Embryonic facial prominence (tissue), 1 donor: ENCODE data around the gene AGAP1.

Source experiments
- DNase-seq: peaks from one replicate; pipeline ENCODE4 v3.0.0-alpha.2; 2016; ENCODE audit errors: extremely low spot score

AGAP1 gene

DNA sequence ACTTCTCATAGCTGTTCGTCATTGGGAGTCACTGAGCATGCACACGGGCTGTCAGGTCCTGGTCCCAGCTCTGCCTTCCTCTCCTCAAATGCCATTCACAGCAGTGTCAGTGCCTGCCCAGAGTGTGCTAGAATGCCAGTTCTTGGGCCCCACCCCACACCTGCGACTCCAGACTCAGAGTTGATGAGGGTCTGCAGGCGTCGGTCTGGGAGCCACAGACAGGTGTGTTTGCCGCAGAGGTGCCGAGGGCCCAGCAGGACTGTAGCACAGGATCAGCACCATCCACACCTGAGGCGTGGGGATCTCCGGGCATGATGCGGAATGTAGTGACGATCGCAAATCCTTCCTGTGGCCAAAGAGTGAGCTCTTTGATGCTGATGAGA lies 56.5 kb downstream of the AGAP1 start:
- no peak for DNase-seq

GRCh38 chr2:235550946-235551345 lies 57.1 kb downstream of the AGAP1 start:
- no peak for DNase-seq

DNA sequence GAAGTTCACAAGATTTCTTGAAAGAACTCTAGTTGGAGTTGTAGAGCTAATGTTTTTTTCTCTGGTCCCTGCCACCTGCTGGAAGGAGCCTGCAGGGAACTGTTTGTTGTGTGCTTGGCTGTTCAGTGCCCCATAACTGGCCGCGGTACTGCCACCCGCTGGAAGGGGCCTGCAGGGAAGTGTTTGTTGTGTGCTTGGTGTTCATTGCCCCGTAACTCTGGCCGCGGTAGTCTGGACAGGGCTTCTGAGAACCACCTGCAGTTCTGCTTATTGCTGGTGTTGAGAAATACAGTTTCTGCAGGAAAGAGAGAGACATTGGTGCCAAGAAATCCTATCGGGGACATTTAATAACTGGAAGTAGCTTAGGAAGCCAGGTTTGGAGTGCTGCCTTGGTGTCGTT lies 58.1 kb downstream of the AGAP1 start:
- no peak for DNase-seq

- no peak for DNase-seq
These were observed 58.8 kb downstream of the AGAP1 start for GRCh38 chr2:235552671-235553070.

DNA sequence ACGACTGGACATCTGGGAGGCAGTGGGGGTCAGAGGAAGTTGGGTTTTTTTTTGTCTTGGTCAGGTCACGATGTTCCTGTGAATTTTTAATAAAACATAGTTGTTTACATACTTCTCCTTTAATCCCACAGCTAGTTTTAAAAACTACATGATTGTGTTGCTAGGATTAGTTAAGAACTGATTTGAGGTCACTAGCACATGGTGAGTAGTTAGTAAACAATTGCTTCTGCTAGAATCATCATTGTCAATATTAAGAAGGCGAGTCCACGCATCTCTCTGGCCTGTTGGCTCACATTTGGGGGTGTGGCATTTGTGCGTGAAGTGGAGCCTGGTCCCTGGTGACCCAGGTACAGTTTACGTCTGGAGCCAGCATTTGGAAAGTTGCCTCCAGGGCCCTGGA lies 59.4 kb downstream of the AGAP1 start:
- no peak for DNase-seq

DNA sequence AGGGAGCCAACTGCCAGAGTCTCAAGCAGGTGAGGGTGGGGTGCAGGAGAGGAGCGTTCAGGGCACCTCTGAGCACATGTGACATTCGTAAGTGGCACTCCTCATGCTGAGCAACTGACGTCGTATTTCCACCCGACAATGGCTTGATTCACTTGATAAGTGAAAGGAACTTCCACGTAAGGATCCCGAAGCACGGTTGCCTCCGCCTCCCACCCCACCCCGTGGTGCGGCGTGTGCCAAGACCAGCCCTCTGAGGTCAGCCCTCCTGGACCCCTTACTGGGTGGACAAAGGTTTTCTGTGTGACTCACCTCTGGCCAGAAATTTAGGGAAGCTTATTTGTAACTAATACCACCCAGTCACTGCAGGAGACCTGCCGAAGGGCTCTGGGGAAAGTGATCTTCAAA lies 59.9 kb downstream of the AGAP1 start:
- DNase-seq: no peak

DNA sequence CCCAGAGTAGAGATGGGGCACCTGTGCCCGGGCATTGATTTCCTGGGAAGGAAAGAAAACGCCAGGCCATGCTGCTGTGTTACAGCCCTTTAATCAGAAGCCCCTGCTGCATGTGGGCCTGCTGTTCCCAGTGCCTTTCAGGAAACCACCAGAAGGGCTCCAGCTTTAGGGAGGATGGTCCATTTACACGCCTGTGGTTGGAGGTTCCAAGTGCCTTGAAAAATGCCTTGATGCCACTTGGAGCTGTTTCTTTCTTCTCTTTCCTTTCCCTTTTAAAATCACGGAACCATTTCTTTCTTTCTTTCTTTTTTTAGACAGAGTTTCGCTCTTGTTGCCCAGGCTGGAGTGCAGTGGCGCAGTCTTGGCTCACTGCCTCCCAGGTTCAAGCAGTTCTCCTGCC lies 60.5 kb downstream of the AGAP1 start:
- DNase-seq: no peak

DNA sequence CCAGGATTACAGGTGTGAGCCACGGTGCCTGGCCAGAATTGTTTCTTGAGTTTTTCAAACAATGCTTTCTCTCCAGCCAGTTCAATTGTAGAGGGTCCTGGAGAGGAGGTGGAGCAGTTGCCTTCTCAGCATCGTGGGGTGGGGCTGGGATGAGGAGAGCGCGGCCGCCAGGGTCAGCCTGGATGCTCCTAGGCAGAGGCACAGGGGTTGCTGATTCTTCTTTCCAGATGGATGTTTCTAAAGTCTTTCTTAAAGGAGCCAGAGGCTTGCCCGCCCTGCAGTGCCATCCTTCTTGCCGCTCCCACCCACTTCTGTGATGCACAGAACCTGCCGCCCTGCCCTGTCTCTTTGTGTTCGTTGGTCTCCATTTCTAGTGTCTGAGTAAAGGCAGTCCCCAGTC lies 61.1 kb downstream of the AGAP1 start:
- DNase-seq: no peak

DNA sequence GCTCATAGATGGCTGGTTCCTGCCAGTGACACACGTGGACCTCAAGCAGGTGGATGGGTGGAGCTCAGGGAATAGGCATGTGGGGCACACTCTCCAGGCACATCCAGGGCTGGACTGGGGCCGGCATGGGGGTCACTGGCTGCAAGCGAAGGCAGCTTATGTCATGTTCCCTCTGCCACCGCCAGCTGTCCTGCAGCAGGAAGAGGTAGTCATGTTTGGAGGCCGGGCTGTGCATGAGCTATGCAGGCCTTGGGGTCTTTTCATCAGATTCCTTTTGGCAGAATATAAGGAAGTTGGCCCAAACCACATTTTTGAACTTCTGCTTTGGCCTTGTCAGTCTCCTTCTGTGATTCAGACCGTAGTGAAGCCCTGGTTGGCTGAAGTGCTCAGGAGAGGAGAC lies 61.5 kb downstream of the AGAP1 start:
- no peak for DNase-seq

GRCh38 chr2:235556086-235556485 lies 62.2 kb downstream of the AGAP1 start:
- DNase-seq: no peak

DNA sequence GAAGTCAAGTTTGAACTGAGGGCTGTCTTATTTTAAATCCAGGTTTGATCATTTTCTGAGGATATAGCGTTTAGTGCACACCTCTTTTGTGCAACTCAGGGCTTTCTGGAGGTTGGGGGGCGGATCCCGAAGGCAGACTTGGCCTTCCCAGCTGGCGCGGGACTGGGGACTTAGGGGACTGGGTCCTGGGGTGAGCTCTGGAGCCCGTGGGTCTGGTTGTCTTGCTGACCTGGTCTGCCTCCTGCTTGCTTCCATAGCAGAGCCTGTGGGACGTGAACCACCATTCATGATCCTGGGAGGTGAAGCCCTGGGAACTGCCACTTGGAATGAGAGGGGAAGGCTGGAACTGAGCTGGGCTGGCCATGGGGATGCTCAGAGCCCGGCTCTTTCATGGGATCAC lies 63.1 kb downstream of the AGAP1 start:
- DNase-seq: no peak

- no peak for DNase-seq
These were observed 64.1 kb downstream of the AGAP1 start for GRCh38 chr2:235557903-235558302.

GRCh38 chr2:235558572-235558971 lies 64.7 kb downstream of the AGAP1 start:
- DNase-seq: no peak

GRCh38 chr2:235560345-235560744 lies 66.5 kb downstream of the AGAP1 start:
- DNase-seq: no peak

GRCh38 chr2:235561450-235561849 lies 67.6 kb downstream of the AGAP1 start:
- no peak for DNase-seq

DNA sequence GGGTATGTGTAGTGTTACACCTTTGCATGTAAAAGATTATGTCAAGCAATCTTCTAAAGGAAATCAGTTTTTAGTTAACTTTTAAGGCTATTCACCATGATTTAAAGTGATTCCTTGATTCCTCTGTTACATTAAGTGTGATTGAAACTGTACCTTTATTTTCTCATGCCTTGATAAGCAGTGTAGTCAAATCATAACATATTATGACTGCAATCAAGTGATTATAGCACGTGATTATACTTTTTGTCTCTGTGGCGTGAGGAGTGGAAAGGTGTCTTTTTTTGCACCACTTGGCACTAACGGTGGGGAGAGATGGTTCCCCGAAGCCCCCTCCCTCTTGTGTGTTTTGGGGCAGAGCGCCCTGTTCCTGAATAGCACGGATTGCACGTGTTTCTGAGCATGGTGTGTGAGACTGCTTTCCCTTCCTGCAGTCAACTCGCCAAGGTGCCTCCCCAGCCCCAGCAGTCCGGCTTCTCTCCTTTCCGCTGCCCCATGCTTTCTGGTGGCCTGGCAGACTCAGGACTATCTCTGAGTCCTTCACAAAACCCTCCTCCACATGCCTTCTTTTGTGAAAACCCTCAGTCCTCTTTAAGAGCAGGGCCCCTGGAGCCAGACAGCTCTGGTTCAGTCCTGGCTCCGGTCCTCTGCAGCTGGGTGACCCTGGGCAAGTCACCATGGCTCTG lies 68.4 kb downstream of the AGAP1 start:
- DNase-seq: no peak

- no peak for DNase-seq
These were observed 69.4 kb downstream of the AGAP1 start for GRCh38 chr2:235563056-235563910.

DNA sequence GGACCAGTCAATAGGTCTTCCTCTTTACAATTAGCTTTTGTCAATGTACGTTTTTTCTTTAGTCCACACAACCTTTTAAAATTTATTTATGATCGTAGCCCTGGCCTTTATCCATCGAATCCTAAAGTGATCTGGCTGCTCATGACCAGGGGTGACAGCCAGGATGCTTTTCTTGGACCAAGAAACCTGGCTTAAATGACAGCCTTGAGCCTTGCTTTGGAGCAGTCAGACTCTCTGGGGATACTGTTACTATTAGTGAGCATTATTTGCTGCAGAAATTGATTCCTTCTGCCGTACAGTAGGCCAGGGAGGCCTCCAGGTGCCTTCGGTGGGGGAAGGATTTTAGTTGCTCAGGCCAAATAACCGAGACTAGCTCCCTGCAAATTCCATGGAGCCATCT lies 70.2 kb downstream of the AGAP1 start:
- DNase-seq: no peak

DNA sequence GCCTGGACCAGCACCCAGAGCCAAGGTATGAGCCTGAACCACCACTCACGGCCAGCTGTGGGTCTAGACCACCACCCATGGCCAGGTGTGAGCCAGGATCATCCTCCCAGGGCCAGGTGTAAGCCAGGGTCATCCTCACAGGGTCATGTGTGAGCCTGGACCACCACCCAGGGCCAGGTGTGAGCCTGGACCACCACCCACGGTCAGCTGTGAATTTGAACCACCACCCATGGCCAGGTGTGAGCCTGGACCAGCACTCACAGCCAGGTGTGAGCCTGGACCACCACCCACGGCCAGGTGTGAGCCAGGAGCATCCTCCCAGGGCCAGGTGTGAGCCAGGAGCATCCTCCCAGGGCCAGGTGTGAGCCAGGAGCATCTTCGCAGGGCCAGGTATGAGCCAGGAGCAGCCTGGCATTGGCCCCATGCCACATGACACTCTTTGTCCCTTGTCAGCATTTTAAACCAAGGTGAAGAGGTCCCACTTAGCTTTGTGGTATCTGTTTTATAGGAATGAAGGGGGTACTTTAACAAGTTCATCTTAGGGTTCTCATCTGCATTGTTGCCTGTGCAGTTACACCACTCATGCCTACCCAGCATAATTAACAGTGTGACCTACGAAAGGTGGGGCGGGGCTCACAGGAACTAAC lies 71.2 kb downstream of the AGAP1 start:
- DNase-seq: no peak

DNA sequence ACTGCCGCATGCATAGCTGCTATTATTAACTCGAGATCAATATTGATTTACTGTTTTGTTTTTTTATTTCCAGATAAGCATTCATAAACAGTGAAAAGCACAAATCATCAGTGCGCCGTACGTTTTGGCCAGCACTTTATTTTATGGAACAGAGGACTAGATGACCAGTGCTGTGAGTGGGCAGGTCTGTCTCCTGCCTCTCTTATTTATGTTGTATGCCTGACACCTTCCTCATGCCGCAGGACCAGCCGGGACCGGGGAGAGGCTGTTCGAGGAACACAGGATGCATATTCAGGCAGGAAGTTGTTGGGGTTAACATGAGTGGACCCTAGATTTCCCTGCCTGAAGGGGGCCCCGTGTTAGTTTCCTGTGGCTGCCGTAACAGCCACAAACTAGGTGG lies 72.6 kb downstream of the AGAP1 start:
- no peak for DNase-seq

GRCh38 chr2:235566931-235567495 lies 73.2 kb downstream of the AGAP1 start:
- DNase-seq: no peak

- no peak for DNase-seq
These were observed 74.0 kb downstream of the AGAP1 start for GRCh38 chr2:235567842-235568241.

- DNase-seq: no peak
These were observed 74.6 kb downstream of the AGAP1 start for GRCh38 chr2:235568431-235568830.
